ENCODE data around the gene DHRS1.

Gene DHRS1

GRCh38 chr14:24307575-24308341 lies 8.2 kb upstream of the DHRS1 start, which contains the start of gene CIDEB:
Gene CIDEB, minus strand, starts transcription at chr14:24307977. Its CDS starts 119 bp downstream, at chr14:24307858.
- no peak for TF ChIP-seq MYC (IDR thresholded peaks at IDR 0.05; ENCODE audit: low read depth, low read length)
- TF ChIP-seq CTCF (IDR thresholded peaks at IDR 0.05; ENCODE audit: low read depth, low read length): peak; percentile 94
- peak; percentile 73 for DNase-seq (ENCODE audit: low read depth)
- H3K4me3 ChIP-seq (ENCODE audit: low read depth, low read length): no peak within 1 kb of the TSS

- TF ChIP-seq CTCF (IDR thresholded peaks at IDR 0.05; ENCODE audit: low read depth, low read length): no peak
- no peak for TF ChIP-seq MAX (IDR thresholded peaks at IDR 0.05; ENCODE audit: low read depth, low read length)
- no peak overlapping the region for H3K4me3 ChIP-seq (ENCODE audit: low read depth, low read length)
- DNase-seq (ENCODE audit: low read depth): no peak
Measured at GRCh38 chr14:24307156-24307574, 7.6 kb upstream of the DHRS1 start.

GRCh38 chr14:24304019-24304387 lies 4.4 kb upstream of the DHRS1 start:
- no peak overlapping the region for H3K4me3 ChIP-seq (ENCODE audit: low read depth, low read length)
- no peak for TF ChIP-seq CTCF (IDR thresholded peaks at IDR 0.05; ENCODE audit: low read depth, low read length)
- no peak for TF ChIP-seq POLR2A (IDR thresholded peaks at IDR 0.05; ENCODE audit: extremely low read depth, insufficient read length)
- TF ChIP-seq MYC (IDR thresholded peaks at IDR 0.05; ENCODE audit: low read depth, low read length): no peak
- no peak for TF ChIP-seq MAX (IDR thresholded peaks at IDR 0.05; ENCODE audit: low read depth, low read length)
- no peak for DNase-seq (ENCODE audit: low read depth)

GRCh38 chr14:24300326-24300980 lies 873 bp upstream of the DHRS1 start:
- peak overlapping the region; percentile 98 for H3K4me3 ChIP-seq (ENCODE audit: low read depth, low read length)
- DNase-seq (ENCODE audit: low read depth): no peak
- TF ChIP-seq MYC (IDR thresholded peaks at IDR 0.05; ENCODE audit: low read depth, low read length) (no peak), POLR2A (IDR thresholded peaks at IDR 0.05; ENCODE audit: extremely low read depth, insufficient read length) (no peak), MAX (IDR thresholded peaks at IDR 0.05; ENCODE audit: low read depth, low read length) (no peak), CTCF (IDR thresholded peaks at IDR 0.05; ENCODE audit: low read depth, low read length) (no peak)

GRCh38 chr14:24298892-24299254 lies 707 bp downstream of the DHRS1 start:
- DNase-seq (ENCODE audit: low read depth): peak; percentile 69
- TF ChIP-seq MAX (IDR thresholded peaks at IDR 0.05; ENCODE audit: low read depth, low read length) (no peak), MYC (IDR thresholded peaks at IDR 0.05; ENCODE audit: low read depth, low read length) (no peak), POLR2A (IDR thresholded peaks at IDR 0.05; ENCODE audit: extremely low read depth, insufficient read length) (no peak), CTCF (IDR thresholded peaks at IDR 0.05; ENCODE audit: low read depth, low read length) (no peak)
- peak overlapping the region; percentile 98 for H3K4me3 ChIP-seq (ENCODE audit: low read depth, low read length)
